Smooth muscle cell of the brain vasculature (primary cell): Measurements from ENCODE around the gene DLK1.

Experiments used
- DNase-seq: peaks from one replicate; pipeline ENCODE4 v3.0.0-alpha.2; 2012; ENCODE audit warnings: low read depth, low spot score

The DLK1 gene

GRCh38 chr14:100714258-100714892, 12.3 kb upstream of the DLK1 start:
- DNase-seq = no peak

GRCh38 chr14:100715332-100715731, 11.4 kb upstream of the DLK1 start:
- DNase-seq = no peak

- DNase-seq = no peak
These were observed 10.9 kb upstream of the DLK1 start for GRCh38 chr14:100715803-100716202.

GRCh38 chr14:100717386-100717785, 9.3 kb upstream of the DLK1 start:
- DNase-seq = no peak

- DNase-seq = no peak
These were observed 6.6 kb upstream of the DLK1 start for GRCh38 chr14:100719976-100720520.

DNA sequence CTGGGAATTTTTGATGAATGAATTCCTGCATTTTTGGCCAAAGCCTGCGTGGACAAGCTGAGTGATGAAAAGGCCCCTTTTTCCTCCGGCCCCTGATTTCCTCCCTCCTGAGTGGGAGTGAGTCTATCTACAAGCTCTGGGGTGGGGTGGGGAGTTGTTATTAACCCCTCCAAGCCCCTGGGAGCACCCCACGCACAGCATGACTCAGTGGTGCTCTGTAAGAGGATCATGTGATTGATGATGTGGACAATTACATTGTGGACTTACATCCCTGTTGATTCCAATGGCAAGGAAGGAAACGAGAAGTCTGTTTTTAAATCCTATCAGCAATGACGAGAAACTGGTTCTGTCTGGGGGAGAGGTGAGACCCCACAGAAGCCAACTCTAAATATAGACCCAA, 5.1 kb upstream of the DLK1 start:
- no peak for DNase-seq

DNA sequence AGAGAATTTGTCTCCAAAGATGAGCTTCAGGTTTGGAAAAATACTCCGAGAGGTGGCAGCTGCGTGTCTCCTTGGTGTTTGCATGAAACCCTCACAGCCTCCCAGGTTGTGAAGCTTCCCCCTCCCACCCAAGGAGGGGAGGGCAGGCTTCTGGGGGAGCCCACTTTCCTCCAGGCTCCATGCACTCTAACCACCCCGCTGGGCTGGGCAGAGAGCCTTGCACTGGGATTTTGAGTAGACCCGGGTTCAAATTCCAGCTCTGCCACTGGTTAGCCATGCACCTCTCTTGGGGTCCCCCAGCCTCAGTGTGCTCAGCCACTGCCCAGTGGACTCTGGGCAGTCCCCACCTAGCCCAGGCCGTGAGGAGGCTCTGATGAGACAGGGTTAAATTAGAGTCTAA, 4.3 kb upstream of the DLK1 start:
- no peak for DNase-seq

DNA sequence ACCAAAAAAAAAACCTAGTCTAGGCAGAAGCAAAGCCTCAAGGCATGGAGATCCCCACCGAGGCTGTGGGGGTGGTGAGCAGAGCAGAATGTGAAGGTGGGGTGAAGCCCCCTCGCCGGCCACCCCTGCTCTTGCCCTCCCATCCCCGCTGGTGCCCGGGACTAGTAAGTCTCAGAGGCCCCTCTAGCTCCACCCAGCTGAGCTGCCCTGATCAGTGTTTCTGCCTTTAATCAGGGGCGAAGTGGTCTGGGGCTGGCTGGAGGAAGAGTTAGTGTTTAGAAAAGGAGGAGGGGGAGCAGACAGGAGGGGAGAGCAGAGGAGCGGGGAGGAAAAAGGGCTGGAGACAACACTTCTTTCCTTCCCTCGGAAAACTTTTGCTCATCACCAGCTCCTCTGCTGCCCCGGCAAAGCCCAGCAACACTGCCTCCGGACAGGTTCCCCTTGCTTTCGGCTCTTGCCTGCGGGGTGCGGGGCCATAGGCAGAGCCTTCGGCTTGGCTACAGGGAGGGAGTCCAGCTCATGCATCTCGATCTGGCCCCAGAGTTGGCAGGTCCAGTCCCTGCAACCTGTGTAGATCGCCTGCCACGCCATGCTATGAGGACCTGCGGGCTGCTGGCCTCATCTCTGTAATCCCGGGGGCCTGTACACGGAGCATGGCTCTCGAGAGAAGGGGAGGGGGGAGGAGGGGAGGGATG, 3.4 kb upstream of the DLK1 start:
- no peak for DNase-seq

GRCh38 chr14:100723830-100724437, 2.8 kb upstream of the DLK1 start:
- DNase-seq = no peak

- no peak for DNase-seq
These were observed 2.2 kb upstream of the DLK1 start for GRCh38 chr14:100724536-100724935.

GRCh38 chr14:100725587-100726387, 905 bp upstream of the DLK1 start:
- no peak for DNase-seq

DNA sequence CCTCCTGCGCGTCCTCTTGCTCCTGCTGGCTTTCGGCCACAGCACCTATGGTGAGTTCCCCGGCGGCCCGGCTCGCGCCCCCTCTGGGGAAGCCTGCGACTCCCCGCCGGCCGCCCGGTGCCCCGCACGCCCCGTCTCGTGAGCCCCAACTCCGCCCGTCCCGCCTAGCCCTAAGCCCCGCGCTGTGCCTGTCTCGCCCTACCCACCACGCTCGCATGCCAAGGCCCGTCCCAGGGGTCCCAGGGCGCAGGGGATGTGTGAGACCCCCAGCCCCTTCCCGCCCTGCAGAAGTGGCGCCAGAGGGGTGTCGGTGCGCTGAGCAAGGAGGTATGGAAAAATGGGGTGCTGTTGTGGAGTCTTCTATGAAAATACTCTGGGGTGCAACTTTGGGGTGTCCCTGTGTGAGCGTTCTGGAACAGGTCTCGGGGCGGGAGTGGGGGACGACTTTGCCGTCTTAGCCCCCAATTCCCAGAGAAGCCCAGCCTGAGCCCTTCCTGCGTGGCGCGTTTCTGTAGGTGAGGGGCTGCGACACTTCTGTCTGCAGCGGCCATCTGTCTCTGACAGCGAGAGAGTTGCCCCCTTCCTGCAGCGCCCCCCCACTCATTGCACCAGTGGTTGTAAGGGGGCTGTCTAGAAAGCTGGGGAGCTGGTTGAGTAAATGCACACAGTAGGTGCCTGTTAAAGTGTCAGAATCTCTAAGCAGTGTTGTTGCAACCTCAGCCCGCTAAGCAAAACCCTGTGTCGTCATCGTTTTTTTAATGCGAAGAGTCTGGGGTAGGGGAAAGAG, 587 bp downstream of the DLK1 start:
- DNase-seq = no peak

DNA sequence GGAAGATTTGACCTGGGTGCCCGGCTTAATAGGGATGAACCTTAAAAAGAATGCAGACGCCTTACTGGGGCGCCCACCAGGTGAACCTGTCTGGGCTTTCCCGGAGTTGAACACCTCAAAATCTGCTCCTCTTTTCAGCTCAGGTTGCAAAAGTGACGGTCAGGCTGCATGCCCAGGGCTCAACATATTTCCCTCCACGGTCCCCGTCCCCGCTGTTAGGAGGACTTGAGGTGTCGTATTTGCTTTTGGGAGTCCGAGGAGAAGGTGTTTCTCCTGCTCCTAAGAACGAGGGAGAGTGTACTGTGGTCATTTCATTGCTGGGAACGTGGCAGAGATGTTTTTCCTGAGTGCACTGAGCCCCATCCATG, 1.2 kb downstream of the DLK1 start:
- DNase-seq = no peak

- no peak for DNase-seq
These were observed 2.3 kb downstream of the DLK1 start for GRCh38 chr14:100728962-100729361.

GRCh38 chr14:100729982-100730381, 3.3 kb downstream of the DLK1 start:
- DNase-seq = no peak

- DNase-seq = no peak
These were observed 3.9 kb downstream of the DLK1 start for GRCh38 chr14:100730581-100730980.

DNA sequence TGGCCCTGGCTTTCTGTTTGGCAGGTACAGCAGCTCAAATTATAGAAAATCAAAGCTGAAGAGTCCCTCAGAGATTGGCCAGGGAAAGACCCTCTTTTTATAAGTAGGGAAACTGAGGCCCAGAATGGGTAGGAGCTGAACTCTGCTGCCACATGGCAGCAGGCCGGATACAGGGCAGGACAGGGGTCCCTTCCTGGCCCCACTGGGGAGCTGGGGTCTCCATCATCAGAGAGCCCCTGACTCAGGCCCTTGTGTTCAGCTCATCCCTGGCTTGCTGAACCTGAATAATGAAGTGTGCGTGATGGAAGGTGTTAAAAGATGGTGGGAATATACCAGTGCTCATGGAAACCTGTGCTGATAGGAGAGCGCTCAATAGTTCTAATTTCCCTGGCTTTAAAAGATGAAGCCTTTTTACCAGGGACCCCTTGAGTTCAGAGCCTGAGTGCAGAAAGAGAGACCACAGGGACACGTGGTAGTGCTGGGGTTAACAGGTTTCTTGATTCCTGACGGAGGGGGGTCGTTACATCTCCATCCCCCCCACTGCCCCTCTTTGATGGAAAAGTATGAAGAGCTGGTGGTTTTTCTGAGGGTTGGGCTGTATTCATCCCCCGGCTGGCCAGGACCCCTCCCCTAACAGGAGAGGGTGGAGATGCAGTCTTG, 4.4 kb downstream of the DLK1 start:
- DNase-seq = no peak

GRCh38 chr14:100731846-100732765, 5.4 kb downstream of the DLK1 start:
- DNase-seq = no peak

DNA sequence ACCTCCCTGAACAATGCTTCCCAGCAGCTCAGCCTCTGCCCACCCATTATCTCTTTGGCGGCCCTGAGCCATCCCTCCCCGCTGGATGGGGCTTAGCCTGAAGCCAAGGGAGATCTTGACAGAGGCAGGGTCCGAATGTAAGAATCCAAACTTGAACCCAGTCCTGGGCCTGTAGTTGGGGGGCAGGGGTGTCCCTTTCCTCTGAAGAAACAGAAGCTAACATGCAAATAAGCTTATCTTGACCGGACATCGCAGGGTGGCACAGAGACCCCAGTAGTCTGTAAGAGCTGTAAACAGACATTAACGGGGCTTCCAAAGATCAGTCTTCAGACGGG, 6.0 kb downstream of the DLK1 start:
- DNase-seq = no peak
